ENCODE measurements around the gene PRDX5. TPM values are rescaled to one million over a fixed set of nuclear protein-coding genes. Genes with fewer than 3 reads are reported as not detected.

Gene PRDX5
- total and polyA plus RNA-seq, 9 of the 15 experiments (the other 6 are each of a cell fraction or from before 2014, with no cell fraction given), result 40.8 to 327 (median 204) TPM

- no peak for TF ChIP-seq ZNF395 (CRISPR knock-in tag; IDR thresholded peaks at IDR 0.05)
- TF ChIP-seq MYC (IDR thresholded peaks at IDR 0.05; ENCODE audit: low read depth, low read length), result peak; percentile 78
- TF ChIP-seq MYC (CRISPR knock-in tag; IDR thresholded peaks at IDR 0.05; ENCODE audit: borderline replicate concordance, low read depth), result peak; percentile 57; the same call in 1 of the 2 replicates
- TF ChIP-seq EP400 (IDR thresholded peaks at IDR 0.05), result peak; percentile 92
- peak; percentile 98 for TF ChIP-seq ELF1 (tag; IDR thresholded peaks at IDR 0.05)
- peak; percentile 77; the same call in 1 of the 2 replicates for TF ChIP-seq TOE1 (IDR thresholded peaks at IDR 0.05; ENCODE audit: borderline replicate concordance)
- peak; percentile 67; the same call in 1 of the 2 replicates for TF ChIP-seq TOE1 (CRISPR knock-in tag; IDR thresholded peaks at IDR 0.05; ENCODE audit: borderline replicate concordance, low read depth)
- TF ChIP-seq ZNF639 (CRISPR knock-in tag; conservative IDR thresholded peaks at IDR 0.05 in 1 of 2, IDR thresholded peaks at IDR 0.05 in 1 of 2), result peak in 1 of 2 experiments; percentile 17; a peak in 1 of 4 replicates
- 0 out of 2 replicates have a peak, but pooled peaks have one; percentile 83 for TF ChIP-seq PREB (CRISPR knock-in tag; IDR thresholded peaks at IDR 0.05)
- TF ChIP-seq ZBTB43 (CRISPR knock-in tag; IDR thresholded peaks at IDR 0.05), result no peak
- TF ChIP-seq ETS1 (conservative IDR thresholded peaks at IDR 0.05; ENCODE audit: control insufficient read depth, low read depth, low read length), result peak; percentile 43; the same call in 1 of the 2 replicates
- no peak for TF ChIP-seq ZNF277 (CRISPR knock-in tag; IDR thresholded peaks at IDR 0.05; ENCODE audit: borderline replicate concordance)
- TF ChIP-seq NFE2L1 (tag; IDR thresholded peaks at IDR 0.05; ENCODE audit: borderline replicate concordance, low read depth), result no peak
- peak; percentile 93 for TF ChIP-seq CREM (IDR thresholded peaks at IDR 0.05; ENCODE audit: low read depth)
- TF ChIP-seq ELF4 (CRISPR knock-in tag; IDR thresholded peaks at IDR 0.05), result no peak
- peak; percentile 65; the same call in 1 of the 2 replicates for TF ChIP-seq ZBTB7A (IDR thresholded peaks at IDR 0.05; ENCODE audit: borderline replicate concordance, control insufficient read depth, low read depth, low read length)
- no peak for TF ChIP-seq ZNF586 (CRISPR knock-in tag; conservative IDR thresholded peaks at IDR 0.05)
- peak; percentile 52; the same call in 1 of the 2 replicates for TF ChIP-seq ZNF143 (CRISPR knock-in tag; IDR thresholded peaks at IDR 0.05)
These were observed 478 bp upstream of the PRDX5 start, which contains the start of gene TRMT112 (continued) for GRCh38 chr11:64317325-64317960.
